Karpas-422 (cell line): Measurements from ENCODE around the gene CAVIN1. TPM values are rescaled to one million over a fixed set of nuclear protein-coding genes. Genes with fewer than 3 reads are reported as not detected.
"Not testable (repeated sequence)": the region's sequence is repeated elsewhere in the genome, so short reads cannot be mapped to it uniquely, and the experiment has no call there.

Experiments
- DNase-seq: peaks from one replicate; pipeline ENCODE4 v3.0.0-alpha.2; 2015
- H2AFZ ChIP-seq: fragments of 200-600 bp; sonication (generic); 2 replicates; pipeline ENCODE4 v1.6.1; 2014; ENCODE audit warnings: antibody characterized with exemption, low read length, mixed read lengths
- H3K27ac ChIP-seq: fragments of 200-600 bp; sonication (generic); 2 replicates; pipeline ENCODE4 v1.5.1; 2014; ENCODE audit warnings: mild to moderate bottlenecking, low read length, moderate library complexity
- H3K27me3 ChIP-seq: fragments of 200-600 bp; sonication (generic); 2 replicates; pipeline ENCODE4 v1.6.1; 2014; ENCODE audit warnings: low read length, mixed read lengths
- H3K36me3 ChIP-seq: fragments of 200-600 bp; sonication (generic); 2 replicates; pipeline ENCODE4 v1.6.1; 2014; ENCODE audit warnings: low read length, mixed read lengths; ENCODE audit not compliant: insufficient read depth
- H3K4me1 ChIP-seq: fragments of 200-600 bp; sonication (generic); 2 replicates; pipeline ENCODE4 v1.6.1; 2014; ENCODE audit warnings: mild to moderate bottlenecking, low read length, mixed read lengths
- H3K4me2 ChIP-seq: fragments of 200-600 bp; sonication (generic); 2 replicates; pipeline ENCODE4 v1.6.1; 2014; ENCODE audit warnings: low read length, low read depth, mild to moderate bottlenecking; ENCODE audit not compliant: poor library complexity, severe bottlenecking
- H3K4me3 ChIP-seq: fragments of 200-600 bp; sonication (generic); 2 replicates; pipeline ENCODE4 v1.5.1; 2014; ENCODE audit warnings: mild to moderate bottlenecking, antibody characterized with exemption, low read length, mixed read lengths
- H3K79me2 ChIP-seq: fragments of 200-600 bp; sonication (generic); 2 replicates; pipeline ENCODE4 v1.6.1; 2014; ENCODE audit warnings: mild to moderate bottlenecking, low read length, mixed read lengths
- H3K9ac ChIP-seq: fragments of 200-600 bp; sonication (generic); 2 replicates; pipeline ENCODE4 v1.6.0; 2014; ENCODE audit warnings: low read length
- H3K9me2 ChIP-seq: fragments of 200-600 bp; sonication (generic), shearing (Covaris generic); replicated peaks from 2 replicates; pipeline ENCODE4 v1.6.0; 2014; ENCODE audit warnings: mild to moderate bottlenecking, low read length, moderate library complexity; ENCODE audit not compliant: insufficient read depth
- H3K9me3 ChIP-seq: fragments of 300-700, 200-600 bp; sonication (generic); 2 replicates; pipeline ENCODE4 v1.6.1; 2014; ENCODE audit warnings: low read length, mixed read lengths
- H4K20me1 ChIP-seq: fragments of 200-600 bp; sonication (generic); 2 replicates; pipeline ENCODE4 v1.6.1; 2014; ENCODE audit warnings: mild to moderate bottlenecking, antibody characterized with exemption, low read length, low read depth; ENCODE audit not compliant: insufficient read depth
- small RNA-seq: library from RNA; depleted of rRNA; stranded (forward); fragments of <200 nt; gene quantifications from one replicate; pipeline ENCODE3, GENCODE V24; 2014
- total RNA-seq: library from RNA; depleted of rRNA; stranded (reverse); fragments of >200 nt; shearing (Covaris generic); gene quantifications from 2 replicates; pipeline ENCODE4 v1.2.3, GENCODE V29; 2014; ENCODE audit warnings: low replicate concordance; rRNA removed

CAVIN1 gene
- total RNA-seq, 1 experiment from 2014 or later: not detected

- no peak overlapping the region for H3K27ac ChIP-seq
These were observed 61.3 kb downstream of the CAVIN1 start for GRCh38 chr17:42361781-42362186.

GRCh38 chr17:42360388-42360787, 62.7 kb downstream of the CAVIN1 start:
- H3K9me3 ChIP-seq, H3K9me2 ChIP-seq, H3K27me3 ChIP-seq, DNase-seq, H3K79me2 ChIP-seq, H3K4me1 ChIP-seq, H2AFZ ChIP-seq, H3K4me3 ChIP-seq, H3K36me3 ChIP-seq, H3K4me2 ChIP-seq, H3K9ac ChIP-seq, H3K27ac ChIP-seq: not testable (repeated sequence)
- H4K20me1 ChIP-seq: peaks cover 28% of the 10 kb centered on the region

More at GRCh38 chr17:42361781-42362186, 61.3 kb downstream of the CAVIN1 start:
- no peaks in the 10 kb centered on the region for H3K9me2 ChIP-seq
- no peaks in the 10 kb centered on the region for H3K27me3 ChIP-seq
- no peak overlapping the region for H3K9ac ChIP-seq
- H3K4me3 ChIP-seq: no peak overlapping the region
- H3K4me1 ChIP-seq: no peaks in the 10 kb centered on the region
- DNase-seq: no peak
- no peaks in the 10 kb centered on the region for H3K36me3 ChIP-seq
- no peaks in the 10 kb centered on the region for H3K9me3 ChIP-seq
- H4K20me1 ChIP-seq: peaks cover 28% of the 10 kb centered on the region
- no peak overlapping the region for H3K4me2 ChIP-seq
- H2AFZ ChIP-seq: no peak overlapping the region
- no peaks in the 10 kb centered on the region for H3K79me2 ChIP-seq

DNA sequence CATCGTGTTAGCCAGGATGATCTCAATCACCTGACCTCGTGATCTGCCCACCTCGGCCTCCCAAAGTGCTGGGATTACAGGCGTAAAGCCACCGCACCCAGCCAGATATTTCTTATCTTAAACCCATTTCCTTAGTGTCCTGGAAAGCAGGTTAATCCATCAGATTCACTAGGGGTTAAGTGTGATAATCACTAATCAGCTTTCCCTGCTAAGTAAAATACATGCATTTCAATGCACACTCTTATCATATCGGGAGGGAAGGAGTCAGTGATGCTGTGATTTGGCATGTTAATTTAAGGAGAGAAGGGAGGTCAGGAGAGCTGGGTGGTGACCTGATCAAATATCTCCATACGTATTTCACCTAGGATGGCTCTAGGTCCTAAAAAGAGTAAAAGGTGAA, 63.9 kb downstream of the CAVIN1 start:
- no peaks in the 10 kb centered on the region for H3K4me1 ChIP-seq

GRCh38 chr17:42358434-42358833, 64.6 kb downstream of the CAVIN1 start:
- no peaks in the 10 kb centered on the region for H3K4me1 ChIP-seq
- H3K79me2 ChIP-seq: no peaks in the 10 kb centered on the region
- no peak overlapping the region for H3K4me2 ChIP-seq
- no peaks in the 10 kb centered on the region for H3K27me3 ChIP-seq
- peaks cover 16% of the 10 kb centered on the region for H4K20me1 ChIP-seq
- H3K27ac ChIP-seq: no peak overlapping the region
- DNase-seq: no peak
- no peaks in the 10 kb centered on the region for H3K9me3 ChIP-seq
- no peak overlapping the region for H3K4me3 ChIP-seq
- H3K9me2 ChIP-seq: no peaks in the 10 kb centered on the region
- H3K9ac ChIP-seq: no peak overlapping the region
- H2AFZ ChIP-seq: no peak overlapping the region
- H3K36me3 ChIP-seq: no peaks in the 10 kb centered on the region

More for the DNA sequence above, 63.9 kb downstream of the CAVIN1 start:
- peaks cover 22% of the 10 kb centered on the region for H4K20me1 ChIP-seq
- H3K4me2 ChIP-seq: no peak overlapping the region
- no peak overlapping the region for H3K4me3 ChIP-seq
- no peaks in the 10 kb centered on the region for H3K79me2 ChIP-seq
- H3K9me3 ChIP-seq: no peaks in the 10 kb centered on the region
- H3K27me3 ChIP-seq: no peaks in the 10 kb centered on the region
- H3K9ac ChIP-seq: no peak overlapping the region
- H3K27ac ChIP-seq: no peak overlapping the region
- no peaks in the 10 kb centered on the region for H3K36me3 ChIP-seq
- no peak for DNase-seq
- H3K9me2 ChIP-seq: no peaks in the 10 kb centered on the region
- no peak overlapping the region for H2AFZ ChIP-seq

- Histone ChIP-seq H3K79me2 (no peaks in the 10 kb centered on the region), H4K20me1 (no peaks in the 10 kb centered on the region), H3K27me3 (no peaks in the 10 kb centered on the region), H3K27ac (no peak overlapping the region), H3K4me3 (no peak overlapping the region), H2AFZ (no peak overlapping the region), H3K4me2 (no peak overlapping the region), H3K9me3 (no peaks in the 10 kb centered on the region), H3K9me2 (no peaks in the 10 kb centered on the region), H3K9ac (no peak overlapping the region), H3K4me1 (no peaks in the 10 kb centered on the region), H3K36me3 (no peaks in the 10 kb centered on the region)
- no peak for DNase-seq
These were observed 67.9 kb downstream of the CAVIN1 start for GRCh38 chr17:42354956-42355843.

Small RNAs within 50 kb of the gene (small RNA-seq; reads per million reads assigned to genes)
- gene RNU7-97P: not detected

Other genes starting within 250 kb of the CAVIN1 start
- 0.04 TPM in 1 of 2 replicates, not detected in the other for gene KCNH4, start 242.1 kb downstream of the CAVIN1 start, total RNA-seq
- not detected in 2 replicates for gene HCRT, start 237.8 kb downstream of the CAVIN1 start, total RNA-seq
- 14.9 and 28.8 TPM in 2 replicates for gene GHDC, start 228.8 kb downstream of the CAVIN1 start, total RNA-seq
- 110 and 142 TPM in 2 replicates for gene STAT5B, start 146.9 kb downstream of the CAVIN1 start, total RNA-seq
- 62.3 and 160 TPM in 2 replicates for gene STAT5A, start 134.8 kb downstream of the CAVIN1 start, total RNA-seq
- 16.3 and 24.4 TPM in 2 replicates for gene STAT3, start 34.8 kb downstream of the CAVIN1 start, total RNA-seq
- gene ATP6V0A1, start 35.6 kb upstream of the CAVIN1 start, total RNA-seq: 53.1 and 59.9 TPM in 2 replicates
- 40.0 and 71.8 TPM in 2 replicates for gene NAGLU, start 113.0 kb upstream of the CAVIN1 start, total RNA-seq
- 0.22 and 1.3 TPM in 2 replicates for gene HSD17B1, start 129.7 kb upstream of the CAVIN1 start, total RNA-seq
- 46.7 and 56.2 TPM in 2 replicates for gene COASY, start 138.9 kb upstream of the CAVIN1 start, total RNA-seq
- 33.0 and 42.4 TPM in 2 replicates for gene MLX, start 143.8 kb upstream of the CAVIN1 start, total RNA-seq
- gene PSMC3IP, start 154.5 kb upstream of the CAVIN1 start, total RNA-seq: 5.3 and 7.9 TPM in 2 replicates
- gene RETREG3, start 186.1 kb upstream of the CAVIN1 start, total RNA-seq: 37.4 and 39.5 TPM in 2 replicates
- 27.4 and 47.6 TPM in 2 replicates for gene TUBG1, start 186.4 kb upstream of the CAVIN1 start, total RNA-seq
- 15.3 and 17.5 TPM in 2 replicates for gene TUBG2, start 236.0 kb upstream of the CAVIN1 start, total RNA-seq